ENCODE measurements around the gene QSER1.

Gene QSER1

DNA sequence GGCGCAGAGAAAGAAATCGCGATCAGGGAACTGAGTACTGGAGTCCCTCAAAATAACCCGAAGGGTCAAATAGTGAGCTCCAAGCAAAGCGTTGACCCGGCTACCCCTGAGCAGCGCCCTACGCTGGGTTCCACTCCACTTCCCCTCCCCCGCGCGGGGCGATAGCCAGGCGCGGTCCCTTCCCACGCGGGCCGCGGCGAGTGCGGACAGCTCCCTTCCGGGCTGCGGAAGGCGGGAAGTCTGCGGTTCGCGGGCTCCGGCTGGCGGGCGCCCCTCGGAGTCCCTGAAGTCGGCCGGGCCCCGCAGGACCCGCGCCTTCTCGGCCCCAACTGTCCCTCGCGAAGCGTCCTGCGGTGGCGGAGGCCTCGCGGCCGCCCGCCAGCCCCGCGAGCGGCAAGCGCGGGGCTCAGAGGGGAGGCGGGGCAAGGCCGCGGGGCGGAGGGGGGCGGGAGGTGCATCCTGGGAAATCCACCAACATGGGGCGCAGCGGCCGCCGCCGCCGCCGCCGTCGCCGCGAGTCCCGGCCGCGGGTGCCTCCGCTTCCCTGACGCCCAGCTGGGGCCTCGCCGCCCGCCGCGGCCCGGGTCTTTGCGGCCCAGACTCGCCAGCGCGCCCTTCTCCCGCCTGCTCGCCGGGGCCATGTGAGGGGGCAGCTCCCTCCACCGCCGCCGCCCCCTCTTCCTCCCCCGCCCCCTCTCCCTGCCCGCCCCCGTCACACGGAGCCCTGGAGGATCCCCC, at the start of gene QSER1:
Gene QSER1, plus strand, starts transcription at position 457 of the 738 bp plus-strand sequence. CDS start 315 bp downstream, outside the sequence.
- no peak for DNase-seq (ENCODE audit: low read depth)
- peak within 1 kb of the TSS; percentile 95 for H3K4me3 ChIP-seq (ENCODE audit: low read depth, low read length)
- TF ChIP-seq, protein P1, sequence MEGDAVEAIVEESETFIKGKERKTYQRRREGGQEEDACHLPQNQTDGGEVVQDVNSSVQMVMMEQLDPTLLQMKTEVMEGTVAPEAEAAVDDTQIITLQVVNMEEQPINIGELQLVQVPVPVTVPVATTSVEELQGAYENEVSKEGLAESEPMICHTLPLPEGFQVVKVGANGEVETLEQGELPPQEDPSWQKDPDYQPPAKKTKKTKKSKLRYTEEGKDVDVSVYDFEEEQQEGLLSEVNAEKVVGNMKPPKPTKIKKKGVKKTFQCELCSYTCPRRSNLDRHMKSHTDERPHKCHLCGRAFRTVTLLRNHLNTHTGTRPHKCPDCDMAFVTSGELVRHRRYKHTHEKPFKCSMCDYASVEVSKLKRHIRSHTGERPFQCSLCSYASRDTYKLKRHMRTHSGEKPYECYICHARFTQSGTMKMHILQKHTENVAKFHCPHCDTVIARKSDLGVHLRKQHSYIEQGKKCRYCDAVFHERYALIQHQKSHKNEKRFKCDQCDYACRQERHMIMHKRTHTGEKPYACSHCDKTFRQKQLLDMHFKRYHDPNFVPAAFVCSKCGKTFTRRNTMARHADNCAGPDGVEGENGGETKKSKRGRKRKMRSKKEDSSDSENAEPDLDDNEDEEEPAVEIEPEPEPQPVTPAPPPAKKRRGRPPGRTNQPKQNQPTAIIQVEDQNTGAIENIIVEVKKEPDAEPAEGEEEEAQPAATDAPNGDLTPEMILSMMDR (IDR thresholded peaks at IDR 0.05; ENCODE audit: low read depth, low read length, missing control alignments): no peak

DNA sequence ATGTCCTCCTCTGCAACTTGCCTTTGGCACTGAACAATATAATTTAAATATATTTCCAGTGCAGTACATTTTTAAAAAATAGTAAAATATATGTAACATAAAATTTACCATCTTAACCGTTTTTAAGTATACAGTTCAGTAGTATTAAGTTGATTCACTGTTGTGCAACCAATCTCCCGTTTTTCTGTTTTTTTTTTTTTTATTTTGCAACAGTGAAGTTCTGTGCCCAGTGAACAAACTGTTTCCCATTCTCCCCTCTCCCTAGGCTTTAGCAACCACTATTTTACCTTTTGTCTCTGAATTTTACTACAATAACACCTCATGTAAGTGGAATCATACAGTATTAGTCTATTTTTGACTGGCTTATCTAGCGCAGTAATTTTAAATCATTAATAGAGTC, 49.1 kb upstream of the QSER1 start:
- H3K4me3 ChIP-seq (ENCODE audit: low read depth, low read length): no peak overlapping the region
- no peak for DNase-seq (ENCODE audit: low read depth)
- TF ChIP-seq, protein P1 (IDR thresholded peaks at IDR 0.05; ENCODE audit: low read depth, low read length, missing control alignments): no peak

DNA sequence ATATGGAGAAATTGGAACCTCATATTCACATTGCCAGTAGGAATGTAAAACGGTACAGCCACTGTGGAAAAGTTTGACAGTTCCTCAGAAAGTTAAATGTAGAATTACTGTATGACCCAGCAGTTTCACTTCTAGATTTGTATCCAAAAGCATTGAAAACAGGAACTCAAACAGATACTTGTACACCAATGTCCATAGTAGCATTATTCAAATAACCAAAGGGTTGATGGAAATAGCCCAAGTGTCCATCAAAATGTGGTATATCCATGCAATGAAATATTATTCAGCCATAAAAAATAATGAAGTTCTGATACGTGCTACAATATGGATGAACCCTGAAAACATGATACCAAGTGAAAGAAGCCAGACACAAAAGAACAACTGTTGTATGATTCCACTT, 45.1 kb upstream of the QSER1 start:
- DNase-seq (ENCODE audit: low read depth): no peak

DNA sequence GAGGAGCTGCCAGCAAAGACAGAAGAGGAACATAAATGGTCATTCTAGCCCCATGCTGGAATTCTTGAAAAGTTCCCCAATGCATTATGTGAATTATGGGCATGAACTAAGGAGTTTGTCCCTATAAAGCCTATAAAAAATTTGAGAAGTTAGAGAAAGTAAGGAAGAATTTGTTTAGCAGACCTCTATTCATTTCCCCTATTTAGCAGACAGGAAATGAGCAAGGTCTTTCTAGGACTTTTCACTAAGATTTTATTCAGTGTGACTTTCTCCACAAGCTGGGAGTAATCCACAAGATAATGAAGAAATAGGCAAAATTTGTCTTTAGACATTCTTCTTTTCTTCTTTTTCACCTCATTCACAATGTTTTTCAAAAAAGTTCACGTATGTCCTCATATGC, 42.9 kb upstream of the QSER1 start:
- H3K4me3 ChIP-seq (ENCODE audit: low read depth, low read length): no peak overlapping the region
- DNase-seq (ENCODE audit: low read depth): no peak
- TF ChIP-seq, protein P1 (IDR thresholded peaks at IDR 0.05; ENCODE audit: low read depth, low read length, missing control alignments): no peak

More for the DNA sequence above, 45.1 kb upstream of the QSER1 start:
- no peak overlapping the region for H3K4me3 ChIP-seq (ENCODE audit: low read depth, low read length)
- TF ChIP-seq, protein P1 (IDR thresholded peaks at IDR 0.05; ENCODE audit: low read depth, low read length, missing control alignments): no peak

DNA sequence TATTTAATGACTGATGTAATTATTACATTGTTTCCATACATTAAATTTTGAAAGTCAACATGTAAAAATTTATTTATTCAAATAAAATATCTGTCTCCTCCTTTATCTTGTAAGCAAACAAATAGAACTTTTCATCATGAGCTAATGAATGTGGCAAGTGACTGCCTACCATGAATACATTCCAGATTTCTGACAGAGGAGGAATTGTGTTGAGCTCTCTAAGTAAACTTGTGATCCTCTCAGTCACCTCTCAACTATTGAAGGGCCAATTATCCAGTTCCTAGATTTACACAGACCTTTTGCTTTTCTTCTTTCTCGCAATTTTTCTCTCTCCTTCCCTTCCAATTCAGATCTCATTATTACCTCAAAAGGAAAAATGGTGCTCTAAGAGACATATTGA, 41.4 kb upstream of the QSER1 start:
- TF ChIP-seq, protein P1 (IDR thresholded peaks at IDR 0.05; ENCODE audit: low read depth, low read length, missing control alignments): no peak
- no peak overlapping the region for H3K4me3 ChIP-seq (ENCODE audit: low read depth, low read length)
- no peak for DNase-seq (ENCODE audit: low read depth)

DNA sequence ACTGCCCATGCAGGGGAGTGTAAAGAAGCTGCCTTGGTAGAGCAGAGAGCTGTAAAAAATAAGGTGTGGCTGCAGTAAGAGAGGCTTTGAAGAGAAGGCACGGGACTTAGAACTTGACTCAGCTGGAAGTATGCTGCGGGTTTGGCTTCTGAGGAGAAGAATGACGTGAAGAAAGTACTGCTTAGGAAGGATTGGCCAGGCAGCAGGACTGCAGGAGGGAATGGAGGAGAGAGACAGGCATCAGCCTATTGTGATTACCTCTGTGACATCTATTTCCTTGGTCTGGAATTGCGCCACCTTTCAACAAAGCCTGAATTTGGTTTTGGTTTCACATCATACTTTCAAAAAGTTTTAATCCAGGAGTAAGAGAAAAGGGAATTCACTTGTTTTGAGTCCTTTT, 40.4 kb upstream of the QSER1 start:
- TF ChIP-seq, protein P1 (IDR thresholded peaks at IDR 0.05; ENCODE audit: low read depth, low read length, missing control alignments): no peak
- no peak for DNase-seq (ENCODE audit: low read depth)
- H3K4me3 ChIP-seq (ENCODE audit: low read depth, low read length): no peak overlapping the region

DNA sequence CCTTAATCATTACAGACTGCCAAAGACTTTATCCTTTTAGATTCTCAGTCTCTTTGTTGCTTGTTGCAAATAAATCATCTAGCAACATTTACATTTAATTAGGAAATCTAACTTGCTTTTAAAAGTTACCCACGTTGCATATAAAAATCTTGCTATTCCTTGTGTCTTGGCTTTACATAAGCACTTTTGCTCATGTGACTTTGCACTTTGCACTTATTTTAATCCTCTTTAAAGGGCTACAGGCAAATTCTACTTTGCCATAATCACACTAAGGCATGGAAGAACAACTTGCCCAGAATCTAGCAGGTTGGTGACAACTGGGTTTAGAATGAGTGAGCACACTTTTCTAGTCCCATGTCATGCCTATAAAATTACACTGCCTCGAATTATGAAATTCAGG, 37.0 kb upstream of the QSER1 start:
- no peak for DNase-seq (ENCODE audit: low read depth)
- no peak overlapping the region for H3K4me3 ChIP-seq (ENCODE audit: low read depth, low read length)
- TF ChIP-seq, protein P1 (IDR thresholded peaks at IDR 0.05; ENCODE audit: low read depth, low read length, missing control alignments): no peak
